ENCODE results near the gene NEMP1. TPM values are rescaled to one million over a fixed set of nuclear protein-coding genes. Genes with fewer than 3 reads are reported as not detected.
A peak's percentile ranks its signal among the peaks of the same experiment; 100 is the strongest.

Gene NEMP1
- total RNA-seq, 2 experiments from 2014 or later = 56.4 to 56.9 TPM

DNA sequence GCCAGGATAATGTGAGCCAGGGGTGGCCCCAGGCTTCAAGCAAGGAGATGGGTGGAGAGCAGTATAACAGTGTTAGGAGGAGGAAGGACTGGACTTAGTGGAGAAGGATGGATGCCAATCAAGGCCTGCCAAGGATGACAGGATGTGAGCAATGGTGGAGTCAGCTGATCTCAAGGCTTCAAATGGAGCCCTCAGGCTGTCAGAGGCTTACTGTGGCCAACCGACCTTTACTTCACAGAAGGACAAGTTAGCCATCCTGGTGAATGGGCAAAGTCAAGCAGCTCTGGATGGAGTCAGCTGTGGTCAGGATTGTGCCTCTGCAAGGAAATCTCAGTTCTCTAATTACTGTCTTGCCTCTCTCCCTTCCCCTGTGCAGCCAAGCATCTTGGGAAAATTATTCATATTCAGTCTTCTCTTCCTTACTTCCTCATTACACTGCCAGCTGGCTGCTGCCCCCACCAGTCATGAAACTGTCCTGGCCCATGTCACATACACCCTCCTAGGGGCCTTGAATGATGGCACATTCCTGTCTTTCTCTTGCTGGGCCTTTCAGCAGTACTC is 40.2 kb upstream of the NEMP1 start:
- H3K27me3 Mint-ChIP-seq (ENCODE audit: low read depth) = peaks cover 9% of the 10 kb centered on the region
- DNase-seq (no peak), ATAC-seq (no peak)
- H3K4me1 Mint-ChIP-seq (ENCODE audit: low read depth) = peaks cover 10% of the 10 kb centered on the region
- CTCF ChIA-PET = interaction anchor here (0.8 to 12.3 kb wide), 5 partner anchors 9 to 117 kb away, joined by 3 to 178 read pairs (median 3); partner anchors contain the start of gene LRP1
- POLR2A ChIA-PET = no interaction called here
- no peak overlapping the region for H3K27ac Mint-ChIP-seq
- H3K36me3 Mint-ChIP-seq (ENCODE audit: low read depth) = no peaks in the 10 kb centered on the region
- peaks cover 5% of the 10 kb centered on the region for H3K9me3 Mint-ChIP-seq (ENCODE audit: insufficient read depth)
- no peak overlapping the region for H3K4me3 Mint-ChIP-seq

DNA sequence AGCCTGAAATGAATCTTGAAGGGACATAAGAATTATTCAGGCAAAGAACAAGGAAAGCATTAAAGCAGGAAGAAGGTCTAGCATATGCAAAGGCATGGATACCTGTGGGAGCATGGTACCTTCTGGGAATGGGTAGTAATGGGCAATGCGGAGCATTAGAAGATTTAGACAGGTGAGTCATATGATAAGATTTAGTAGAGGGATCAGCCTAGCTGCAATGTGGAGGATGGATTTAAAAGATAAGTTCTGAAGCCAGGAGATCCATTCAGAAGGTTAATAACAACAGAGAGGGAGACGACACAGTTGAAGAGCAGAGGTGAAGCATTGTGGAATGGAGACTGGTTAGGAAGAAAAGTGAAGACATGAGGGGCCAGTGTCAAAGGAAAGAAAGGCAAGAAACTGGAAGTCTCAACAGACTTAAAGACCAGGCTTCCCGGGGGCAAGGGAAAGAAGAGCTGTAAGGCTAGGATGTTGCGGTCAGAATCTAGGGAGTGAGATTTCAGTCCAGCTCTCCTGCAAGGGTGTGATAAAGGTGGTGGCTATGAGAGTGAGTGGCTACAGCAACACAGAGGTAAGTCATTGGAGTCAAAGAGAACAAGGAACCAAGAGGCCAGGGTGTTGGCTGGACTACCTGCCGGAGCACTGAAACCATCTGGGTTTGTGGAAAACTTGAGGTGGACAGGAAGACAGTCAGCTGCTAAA is 38.1 kb upstream of the NEMP1 start:
- ATAC-seq (no peak), DNase-seq (no peak)
- peaks cover 22% of the 10 kb centered on the region for H3K4me1 Mint-ChIP-seq (ENCODE audit: low read depth)
- ChIA-PET CTCF (interaction anchor here (1.3 to 12.3 kb wide), 6 partner anchors 7 to 69 kb away, joined by 3 to 178 read pairs (median 10); no protein-coding TSS in a partner anchor), POLR2A (no interaction called here)
- H3K4me3 Mint-ChIP-seq = no peak overlapping the region
- H3K27me3 Mint-ChIP-seq (ENCODE audit: low read depth) = peaks cover 5% of the 10 kb centered on the region
- no peaks in the 10 kb centered on the region for H3K36me3 Mint-ChIP-seq (ENCODE audit: low read depth)
- no peak overlapping the region for H3K27ac Mint-ChIP-seq
- H3K9me3 Mint-ChIP-seq (ENCODE audit: insufficient read depth) = no peaks in the 10 kb centered on the region

DNA sequence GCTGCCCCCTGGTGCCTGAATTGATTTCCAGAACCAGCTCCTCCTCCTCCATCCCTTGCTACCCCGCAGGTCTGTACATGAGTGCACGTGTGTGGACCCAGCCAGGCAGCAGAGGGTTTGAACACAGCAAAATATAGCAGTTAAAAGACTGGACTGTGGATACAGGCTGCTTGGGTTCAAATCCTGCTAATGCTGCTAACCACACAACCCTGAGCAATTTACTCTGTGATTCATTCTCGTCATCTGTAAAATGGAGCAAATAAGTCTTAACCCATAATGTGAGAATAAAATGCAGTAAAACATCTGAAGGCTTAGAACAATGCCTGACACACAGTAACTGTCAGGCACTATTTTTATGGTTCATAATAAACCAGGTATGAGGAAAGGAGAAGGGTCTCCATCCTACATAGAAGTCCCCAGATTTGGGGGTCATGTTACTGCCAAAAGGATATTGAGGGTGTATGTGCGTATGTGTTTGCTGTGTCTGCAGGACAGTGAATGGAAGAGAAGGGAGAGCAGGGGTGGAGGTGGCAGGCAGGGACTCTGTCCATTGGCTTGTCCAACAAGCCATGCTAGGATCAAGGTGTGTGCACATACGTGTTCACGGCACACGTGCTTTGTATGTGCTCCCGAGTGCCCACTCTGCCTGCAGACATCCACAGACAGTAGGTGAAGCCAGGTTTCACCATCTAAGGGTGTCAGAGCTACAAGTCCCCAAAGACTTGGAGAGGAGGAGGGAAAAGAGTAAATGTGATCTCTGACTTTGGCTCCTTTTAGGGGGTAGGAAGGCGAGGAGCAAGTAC is 34.1 kb upstream of the NEMP1 start:
- H3K4me1 Mint-ChIP-seq (ENCODE audit: low read depth) = peaks cover 38% of the 10 kb centered on the region
- H3K9me3 Mint-ChIP-seq (ENCODE audit: insufficient read depth) = no peaks in the 10 kb centered on the region
- H3K4me3 Mint-ChIP-seq = peak overlapping the region; percentile 91
- peaks cover 5% of the 10 kb centered on the region for H3K27me3 Mint-ChIP-seq (ENCODE audit: low read depth)
- POLR2A ChIA-PET = interaction anchor here (0.5 to 7.1 kb wide), 29 partner anchors 9 to 387 kb away, joined by 3 to 95 read pairs (median 7); partner anchors contain the start of genes LRP1, NAB2, NACA and NEMP1
- CTCF ChIA-PET = interaction anchor here (0.7 to 11.4 kb wide), 43 partner anchors 10 to 484 kb away, joined by 3 to 233 read pairs (median 6); partner anchors contain the start of genes GLI1, HSD17B6, LRP1 and MYO1A
- peaks cover 19% of the 10 kb centered on the region for H3K36me3 Mint-ChIP-seq (ENCODE audit: low read depth)
- no peak for DNase-seq
- ATAC-seq = no peak
- peak overlapping the region; percentile 95 for H3K27ac Mint-ChIP-seq

DNA sequence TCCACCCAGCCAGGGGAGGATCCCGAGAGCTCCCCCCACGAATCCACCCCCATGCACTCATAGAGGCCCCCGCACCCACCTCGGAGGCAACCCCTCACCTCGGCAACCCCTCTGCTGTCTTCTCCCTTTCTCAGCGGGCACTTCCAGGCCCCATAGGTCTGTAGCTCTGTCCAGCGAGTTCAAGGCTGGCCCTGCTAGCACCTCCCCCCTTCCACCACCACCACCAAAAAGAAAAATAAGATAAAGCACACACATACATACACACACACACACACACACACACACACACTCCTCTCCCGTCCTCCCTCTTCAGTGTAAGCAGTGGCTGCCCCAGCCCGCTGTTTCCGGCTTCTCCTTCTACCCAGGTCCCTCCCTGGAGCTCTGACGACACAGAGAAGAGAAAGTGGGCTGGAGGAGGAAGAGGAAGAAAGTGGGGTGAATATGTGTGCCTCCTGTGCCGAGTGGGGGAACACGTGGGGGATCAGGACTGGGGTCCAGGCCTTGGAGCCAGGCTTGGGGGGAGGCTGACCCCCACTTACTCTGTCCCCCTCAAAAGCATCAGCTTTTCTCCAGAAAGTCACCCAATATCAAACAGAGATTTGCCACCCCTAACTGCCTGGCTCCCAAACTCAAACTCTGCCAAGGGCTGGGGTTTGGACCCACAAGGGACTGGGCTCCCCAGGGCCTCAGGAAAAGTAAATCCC is 32.6 kb upstream of the NEMP1 start, which contains the start of gene STAT6:
STAT6 (minus strand) TSS at position 332 of the 704 bp plus-strand sequence. CDS start 3,084 bp downstream, outside the sequence.
- no peaks in the 10 kb centered on the region for H3K27me3 Mint-ChIP-seq (ENCODE audit: low read depth)
- peaks cover 53% of the 10 kb centered on the region for H3K4me1 Mint-ChIP-seq (ENCODE audit: low read depth)
- DNase-seq (peak; percentile 94), ATAC-seq (peak; percentile 75)
- peak within 1 kb of the TSS; percentile 91 for H3K4me3 Mint-ChIP-seq
- peaks cover 34% of the 10 kb centered on the region for H3K36me3 Mint-ChIP-seq (ENCODE audit: low read depth)
- CTCF ChIA-PET = interaction anchor here (0.6 to 11.4 kb wide), 42 partner anchors 12 to 482 kb away, joined by 3 to 233 read pairs (median 6); partner anchors contain the start of genes GLI1, HSD17B6, LRP1 and MYO1A
- H3K27ac Mint-ChIP-seq = peak within 1 kb of the TSS; percentile 95
- no peaks in the 10 kb centered on the region for H3K9me3 Mint-ChIP-seq (ENCODE audit: insufficient read depth)
- POLR2A ChIA-PET = interaction anchor here (0.6 to 7.1 kb wide), 27 partner anchors 10 to 530 kb away, joined by 3 to 95 read pairs (median 6); partner anchors contain the start of genes DDIT3, LRP1, NAB2 and NACA

DNA sequence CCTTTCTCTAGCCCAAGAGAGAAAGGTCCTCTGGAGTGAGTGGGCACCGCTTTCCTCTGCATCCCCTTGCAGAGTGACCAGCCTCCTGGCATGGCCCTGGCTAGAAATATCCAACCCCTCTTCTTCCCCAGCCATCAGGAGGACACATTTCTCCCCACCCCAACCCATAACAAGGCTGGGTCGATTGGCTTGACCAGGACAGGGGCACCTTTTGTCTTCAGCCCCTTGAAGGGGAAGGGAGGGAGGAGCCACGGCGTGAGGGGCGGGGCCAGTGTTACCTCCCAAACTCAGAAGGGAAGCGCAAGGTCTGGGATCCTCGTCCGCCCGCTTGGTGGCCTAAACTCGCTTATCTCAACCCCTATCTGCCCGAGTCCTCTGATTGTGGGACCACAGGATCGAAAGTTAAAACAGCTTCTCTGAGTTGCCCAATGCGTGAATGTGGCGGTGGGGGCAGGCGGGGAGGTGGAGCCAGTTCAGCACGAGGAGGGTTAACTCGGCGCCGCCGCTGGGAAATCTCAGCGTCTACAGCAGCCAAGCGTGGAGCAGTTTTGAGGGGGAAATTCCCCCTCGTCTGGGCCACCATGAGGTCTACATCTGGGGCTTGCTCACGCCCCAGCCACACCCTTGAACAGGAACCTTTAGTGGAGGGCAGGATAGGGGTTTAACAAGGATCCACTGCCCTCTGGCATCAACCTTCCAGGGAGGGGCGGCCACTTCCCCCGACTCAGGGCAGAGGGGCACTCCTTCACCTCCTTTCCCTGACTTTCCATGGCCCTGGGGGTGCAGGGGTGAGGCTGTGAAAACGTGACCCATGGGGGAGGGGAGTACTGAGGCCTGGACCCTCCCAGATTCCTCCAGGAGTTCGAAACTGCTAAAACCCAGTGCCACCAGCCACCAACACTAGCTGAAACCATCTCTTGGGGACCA is 31.8 kb upstream of the NEMP1 start:
- peak; percentile 52 for ATAC-seq
- peak overlapping the region; percentile 91 for H3K4me3 Mint-ChIP-seq
- CTCF ChIA-PET = interaction anchor here (1.0 to 11.4 kb wide), 19 partner anchors 12 to 423 kb away, joined by 3 to 233 read pairs (median 19); partner anchors contain the start of genes LRP1, MYO1A, NAB2 and NEMP1
- peaks cover 53% of the 10 kb centered on the region for H3K4me1 Mint-ChIP-seq (ENCODE audit: low read depth)
- H3K27ac Mint-ChIP-seq = peak overlapping the region; percentile 95
- peaks cover 42% of the 10 kb centered on the region for H3K36me3 Mint-ChIP-seq (ENCODE audit: low read depth)
- no peaks in the 10 kb centered on the region for H3K9me3 Mint-ChIP-seq (ENCODE audit: insufficient read depth)
- DNase-seq = peak; percentile 89
- POLR2A ChIA-PET = interaction anchor here (0.6 to 7.1 kb wide), 21 partner anchors 11 to 529 kb away, joined by 3 to 95 read pairs (median 5); partner anchors contain the start of genes DDIT3, NAB2, NACA and NEMP1
- H3K27me3 Mint-ChIP-seq (ENCODE audit: low read depth) = no peaks in the 10 kb centered on the region

DNA sequence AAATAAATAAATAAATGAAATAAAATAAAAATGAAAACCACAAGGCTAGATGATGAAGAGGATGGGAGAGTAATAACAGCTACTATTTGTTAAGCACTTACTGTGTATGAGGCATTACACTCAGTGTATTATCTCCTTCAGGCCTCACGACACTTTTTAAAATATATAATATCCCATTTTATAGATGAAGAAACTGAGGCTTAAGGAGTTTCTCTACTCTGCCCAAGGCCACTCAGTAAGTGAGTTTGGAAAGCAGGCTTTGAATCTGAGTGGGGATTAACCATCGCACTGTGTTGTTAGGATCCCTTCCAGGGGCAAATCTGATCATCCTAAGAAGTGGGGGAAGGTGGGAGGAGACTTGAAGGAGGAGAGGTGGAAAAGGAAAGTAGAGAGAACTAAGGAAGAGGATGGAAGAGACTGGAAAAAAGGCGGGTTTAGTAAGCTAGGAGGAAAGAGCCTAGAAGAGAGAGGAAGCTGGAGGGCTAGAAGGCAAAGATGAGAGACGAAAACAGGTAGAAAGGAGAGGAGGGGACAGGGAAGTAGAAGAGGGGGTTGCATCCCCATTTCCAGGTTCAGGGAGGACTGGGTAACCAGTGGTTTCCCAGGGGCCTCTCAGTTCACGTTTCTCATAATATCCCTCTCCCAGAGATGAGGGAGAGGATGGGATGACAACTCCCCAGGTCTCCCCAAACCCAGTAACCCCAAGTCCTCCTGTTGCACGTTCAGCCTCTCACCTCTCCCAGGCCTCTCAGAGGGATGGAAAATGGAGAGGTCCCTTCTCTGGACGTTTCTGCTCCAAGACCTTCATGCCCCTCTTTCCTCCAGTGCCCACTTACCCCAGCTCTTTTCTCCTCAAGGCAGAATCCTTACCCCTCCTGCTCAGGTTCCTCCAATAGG is 30.9 kb upstream of the NEMP1 start:
- H3K27me3 Mint-ChIP-seq (ENCODE audit: low read depth) = no peaks in the 10 kb centered on the region
- ATAC-seq (no peak), DNase-seq (no peak)
- peak overlapping the region; percentile 95 for H3K27ac Mint-ChIP-seq
- H3K36me3 Mint-ChIP-seq (ENCODE audit: low read depth) = peaks cover 48% of the 10 kb centered on the region
- ChIA-PET CTCF (interaction anchor here (1.0 to 11.4 kb wide), 9 partner anchors 13 to 134 kb away, joined by 3 to 233 read pairs (median 83); partner anchors contain the start of genes NAB2 and NEMP1), POLR2A (interaction anchor here (1.0 to 7.1 kb wide), 8 partner anchors 10 to 411 kb away, joined by 3 to 95 read pairs (median 56); partner anchors contain the start of genes DDIT3, NAB2 and NEMP1)
- peak overlapping the region; percentile 91 for H3K4me3 Mint-ChIP-seq
- no peaks in the 10 kb centered on the region for H3K9me3 Mint-ChIP-seq (ENCODE audit: insufficient read depth)
- H3K4me1 Mint-ChIP-seq (ENCODE audit: low read depth) = peaks cover 60% of the 10 kb centered on the region

DNA sequence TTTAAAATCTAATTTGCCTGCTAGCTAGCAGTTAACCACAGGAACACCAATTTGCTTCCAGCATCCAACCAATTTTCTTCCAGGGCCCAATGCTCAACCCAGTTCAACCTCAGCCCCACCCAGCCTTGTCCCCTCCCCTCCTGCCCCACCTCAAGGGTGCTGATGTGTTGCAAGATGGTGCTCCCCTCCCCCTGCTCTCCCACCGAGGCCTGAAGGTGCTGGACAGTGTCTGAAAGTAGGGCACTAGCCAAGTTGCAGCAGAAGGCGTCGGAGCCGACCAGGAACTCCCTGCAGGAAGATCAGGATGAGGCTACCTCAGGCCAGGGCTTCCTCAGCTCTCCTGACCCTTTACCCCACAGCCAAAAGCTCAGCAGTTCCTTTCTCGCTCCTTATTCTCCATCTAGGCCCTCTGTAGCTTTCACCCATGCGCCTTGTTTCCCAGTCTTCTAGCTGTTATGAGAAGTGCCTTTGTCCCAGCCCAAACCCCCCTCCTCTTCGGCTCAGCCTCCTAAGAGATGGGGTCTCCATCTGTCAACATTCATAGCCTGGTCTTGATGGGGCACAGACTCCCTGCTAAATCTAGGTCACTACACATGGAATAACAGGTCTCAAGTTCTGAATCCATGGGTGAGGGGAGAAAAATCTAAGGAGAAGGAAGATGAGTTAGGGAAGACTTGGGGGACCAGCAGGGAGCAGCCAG is 29.0 kb upstream of the NEMP1 start:
- Mint-ChIP-seq H3K27ac (peak overlapping the region; percentile 64), H3K27me3 (ENCODE audit: low read depth) (no peaks in the 10 kb centered on the region), H3K9me3 (ENCODE audit: insufficient read depth) (no peaks in the 10 kb centered on the region), H3K36me3 (ENCODE audit: low read depth) (peaks cover 60% of the 10 kb centered on the region), H3K4me3 (no peak overlapping the region), H3K4me1 (ENCODE audit: low read depth) (peaks cover 70% of the 10 kb centered on the region)
- DNase-seq (no peak), ATAC-seq (no peak)
- POLR2A ChIA-PET = interaction anchor here (5.1 to 7.1 kb wide), 2 partner anchors 8 to 15 kb away, joined by 58 to 77 read pairs; no protein-coding TSS in a partner anchor
- CTCF ChIA-PET = interaction anchor here (0.9 to 11.4 kb wide), 4 partner anchors 12 to 76 kb away, joined by 3 to 233 read pairs (median 6); partner anchors contain the start of gene NAB2

DNA sequence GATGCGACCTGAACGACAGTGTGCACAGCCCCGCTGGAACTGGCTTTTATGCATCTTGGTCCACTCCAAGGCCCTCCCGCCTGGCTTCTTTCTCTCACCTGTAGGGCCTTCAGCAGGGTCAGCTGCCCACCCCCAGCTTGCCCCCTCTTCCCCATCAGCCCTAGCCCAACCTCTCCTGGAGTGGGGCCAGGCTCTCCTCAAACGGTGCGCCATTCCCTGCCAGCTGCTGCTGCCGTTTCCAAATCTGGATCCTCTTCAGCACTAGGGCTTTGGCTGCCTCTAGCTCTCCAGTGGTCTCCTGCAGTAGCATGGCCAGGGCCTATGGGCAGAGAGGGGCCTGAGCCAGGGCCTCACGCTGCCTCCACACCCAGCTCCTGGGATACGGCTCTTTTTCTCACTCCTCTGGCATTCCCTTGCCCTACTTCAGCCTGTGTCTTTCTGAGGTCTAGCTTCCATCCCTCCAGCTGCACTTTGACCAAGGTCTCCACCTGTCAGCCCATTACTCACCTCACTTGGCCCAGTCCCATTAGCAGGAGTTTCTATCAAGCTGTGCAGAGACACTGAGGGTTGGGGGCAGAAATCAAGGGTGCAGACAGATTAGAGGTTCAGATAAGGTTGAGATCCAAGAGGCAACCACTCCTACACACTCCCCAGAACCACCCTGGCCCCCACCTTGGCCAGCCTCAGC is 27.6 kb upstream of the NEMP1 start:
- Mint-ChIP-seq H3K9me3 (ENCODE audit: insufficient read depth) (no peaks in the 10 kb centered on the region), H3K27ac (peak overlapping the region; percentile 64), H3K4me1 (ENCODE audit: low read depth) (peaks cover 71% of the 10 kb centered on the region), H3K27me3 (ENCODE audit: low read depth) (no peaks in the 10 kb centered on the region), H3K4me3 (no peak overlapping the region), H3K36me3 (ENCODE audit: low read depth) (peaks cover 68% of the 10 kb centered on the region)
- ATAC-seq = no peak
- ChIA-PET POLR2A (interaction anchor here (0.6 to 7.1 kb wide), 4 partner anchors 7 to 758 kb away, joined by 3 to 77 read pairs (median 4); no protein-coding TSS in a partner anchor), CTCF (interaction anchor here (0.9 to 11.4 kb wide), 3 partner anchors 11 to 77 kb away, joined by 3 to 233 read pairs (median 4); partner anchors contain the start of gene NAB2)
- no peak for DNase-seq

All from activated CD8-positive, alpha-beta T cell treated with anti-CD3 and anti-CD28 coated beads, Interleukin-2, amount 10 ng/mL, durations not matched to agents 7 days and 5 days (primary cell).